Measurements from ENCODE around the gene WDR88. TPM values are rescaled to one million over a fixed set of nuclear protein-coding genes. Genes with fewer than 3 reads are reported as not detected.

The WDR88 gene
- total RNA-seq, 1 donor from 2014 or later = not detected

- TF ChIP-seq, protein P1, sequence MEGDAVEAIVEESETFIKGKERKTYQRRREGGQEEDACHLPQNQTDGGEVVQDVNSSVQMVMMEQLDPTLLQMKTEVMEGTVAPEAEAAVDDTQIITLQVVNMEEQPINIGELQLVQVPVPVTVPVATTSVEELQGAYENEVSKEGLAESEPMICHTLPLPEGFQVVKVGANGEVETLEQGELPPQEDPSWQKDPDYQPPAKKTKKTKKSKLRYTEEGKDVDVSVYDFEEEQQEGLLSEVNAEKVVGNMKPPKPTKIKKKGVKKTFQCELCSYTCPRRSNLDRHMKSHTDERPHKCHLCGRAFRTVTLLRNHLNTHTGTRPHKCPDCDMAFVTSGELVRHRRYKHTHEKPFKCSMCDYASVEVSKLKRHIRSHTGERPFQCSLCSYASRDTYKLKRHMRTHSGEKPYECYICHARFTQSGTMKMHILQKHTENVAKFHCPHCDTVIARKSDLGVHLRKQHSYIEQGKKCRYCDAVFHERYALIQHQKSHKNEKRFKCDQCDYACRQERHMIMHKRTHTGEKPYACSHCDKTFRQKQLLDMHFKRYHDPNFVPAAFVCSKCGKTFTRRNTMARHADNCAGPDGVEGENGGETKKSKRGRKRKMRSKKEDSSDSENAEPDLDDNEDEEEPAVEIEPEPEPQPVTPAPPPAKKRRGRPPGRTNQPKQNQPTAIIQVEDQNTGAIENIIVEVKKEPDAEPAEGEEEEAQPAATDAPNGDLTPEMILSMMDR (IDR thresholded peaks at IDR 0.05; ENCODE audit: insufficient read depth, low read length, poor library complexity, severe bottlenecking) = peak; percentile 48
Measured at GRCh38 chr19:33132425-33132824, 511 bp downstream of the WDR88 start.

GRCh38 chr19:33133438-33134031, 1.6 kb downstream of the WDR88 start:
- Histone ChIP-seq H3K4me3 (ENCODE audit: low read depth, low read length) (no peak overlapping the region), H3K27me3 (ENCODE audit: control insufficient read depth, insufficient read depth, low read length) (peaks cover 5% of the 10 kb centered on the region), H3K36me3 (ENCODE audit: control insufficient read depth, insufficient read depth, low read length) (no peaks in the 10 kb centered on the region)
- TF ChIP-seq, protein P1 (IDR thresholded peaks at IDR 0.05; ENCODE audit: insufficient read depth, low read length, poor library complexity, severe bottlenecking) = no peak
- DNase-seq (ENCODE audit: low read depth) = no peak

More at GRCh38 chr19:33132425-33132824, 511 bp downstream of the WDR88 start:
- Histone ChIP-seq H3K27me3 (ENCODE audit: control insufficient read depth, insufficient read depth, low read length) (peaks cover 5% of the 10 kb centered on the region), H3K4me3 (ENCODE audit: low read depth, low read length) (no peak overlapping the region), H3K36me3 (ENCODE audit: control insufficient read depth, insufficient read depth, low read length) (no peaks in the 10 kb centered on the region)
- DNase-seq (ENCODE audit: low read depth) = no peak

DNA sequence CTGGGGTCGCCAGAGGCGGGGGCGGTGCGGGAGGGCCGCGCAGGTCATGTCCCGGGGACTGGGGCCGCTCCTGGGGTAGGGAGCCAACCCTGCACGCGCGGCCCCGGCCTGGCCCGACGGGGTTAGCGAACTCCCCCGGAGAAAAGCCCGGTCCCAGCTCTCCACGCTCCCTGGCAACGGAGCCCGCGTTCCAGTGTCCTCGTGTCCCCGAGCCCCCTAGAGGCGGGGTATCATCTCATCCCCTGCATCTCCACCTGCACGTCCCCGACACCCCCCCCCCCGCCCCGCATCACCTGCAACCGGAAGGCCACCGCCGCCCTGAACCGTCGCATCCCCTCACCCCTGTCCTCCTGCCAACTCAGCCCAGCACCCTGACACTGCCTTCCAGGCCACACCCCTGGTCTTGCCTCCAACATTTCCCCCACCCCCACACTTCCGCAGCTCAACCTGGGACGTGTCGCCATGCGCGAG, 2.7 kb downstream of the WDR88 start:
- Histone ChIP-seq H3K36me3 (ENCODE audit: control insufficient read depth, insufficient read depth, low read length) (no peaks in the 10 kb centered on the region), H3K27me3 (ENCODE audit: control insufficient read depth, insufficient read depth, low read length) (peaks cover 5% of the 10 kb centered on the region), H3K4me3 (ENCODE audit: low read depth, low read length) (no peak overlapping the region)
- no peak for DNase-seq (ENCODE audit: low read depth)
- TF ChIP-seq, protein P1 (IDR thresholded peaks at IDR 0.05; ENCODE audit: insufficient read depth, low read length, poor library complexity, severe bottlenecking) = no peak

DNA sequence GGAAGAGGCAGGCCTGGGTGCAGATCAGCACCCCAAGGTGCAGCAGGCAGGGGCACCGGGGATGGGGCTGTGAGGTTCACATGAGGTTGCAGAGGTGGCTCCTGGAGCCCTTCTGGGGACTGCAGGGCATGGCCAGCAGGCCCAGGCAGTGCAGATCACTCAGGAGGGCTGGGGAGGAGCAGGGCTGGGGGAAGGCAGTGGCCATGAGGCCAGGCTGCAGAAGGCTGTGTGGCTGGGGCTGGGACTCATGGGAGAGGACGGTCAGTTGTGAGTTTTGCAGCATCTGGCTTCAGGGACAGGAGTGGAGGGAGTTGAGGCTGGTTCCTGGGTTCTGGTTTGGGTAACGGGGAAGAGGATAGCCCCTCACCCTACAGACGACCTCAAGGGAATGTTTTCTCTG, 7.3 kb downstream of the WDR88 start:
- TF ChIP-seq, protein P1 (IDR thresholded peaks at IDR 0.05; ENCODE audit: insufficient read depth, low read length, poor library complexity, severe bottlenecking) = no peak
- no peaks in the 10 kb centered on the region for H3K36me3 ChIP-seq (ENCODE audit: control insufficient read depth, insufficient read depth, low read length)
- no peak overlapping the region for H3K4me3 ChIP-seq (ENCODE audit: low read depth, low read length)
- DNase-seq (ENCODE audit: low read depth) = no peak
- H3K27me3 ChIP-seq (ENCODE audit: control insufficient read depth, insufficient read depth, low read length) = peaks cover 5% of the 10 kb centered on the region

DNA sequence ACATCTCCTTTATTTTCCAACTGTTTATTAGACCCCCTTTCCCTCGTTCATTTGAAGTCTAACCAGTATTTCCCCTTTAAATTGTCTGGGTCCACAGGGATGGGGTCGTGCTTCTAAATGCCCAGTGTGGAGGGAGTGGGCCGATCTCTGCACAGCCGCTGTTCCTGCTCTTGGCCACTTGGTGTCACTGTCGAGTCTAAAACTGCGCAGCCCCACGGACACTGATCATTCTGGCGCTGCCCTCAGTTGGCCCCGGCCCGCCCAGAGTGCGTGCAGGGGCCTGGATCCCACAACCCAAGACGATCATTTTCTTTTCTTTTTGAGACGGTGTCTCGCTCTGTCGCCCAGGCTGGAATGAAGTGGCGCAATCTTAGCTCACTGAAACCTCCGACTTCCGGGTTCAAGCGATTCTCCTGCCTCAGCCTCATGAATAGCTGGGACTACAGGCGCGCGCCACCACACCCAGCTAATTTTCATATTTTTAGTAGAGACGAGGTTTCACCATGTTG, 12.0 kb downstream of the WDR88 start:
- TF ChIP-seq, protein P1 (IDR thresholded peaks at IDR 0.05; ENCODE audit: insufficient read depth, low read length, poor library complexity, severe bottlenecking) = peak; percentile 92
- Histone ChIP-seq H3K27me3 (ENCODE audit: control insufficient read depth, insufficient read depth, low read length) (no peaks in the 10 kb centered on the region), H3K36me3 (ENCODE audit: control insufficient read depth, insufficient read depth, low read length) (no peaks in the 10 kb centered on the region), H3K4me3 (ENCODE audit: low read depth, low read length) (no peak overlapping the region)
- DNase-seq (ENCODE audit: low read depth) = peak; percentile 10

DNA sequence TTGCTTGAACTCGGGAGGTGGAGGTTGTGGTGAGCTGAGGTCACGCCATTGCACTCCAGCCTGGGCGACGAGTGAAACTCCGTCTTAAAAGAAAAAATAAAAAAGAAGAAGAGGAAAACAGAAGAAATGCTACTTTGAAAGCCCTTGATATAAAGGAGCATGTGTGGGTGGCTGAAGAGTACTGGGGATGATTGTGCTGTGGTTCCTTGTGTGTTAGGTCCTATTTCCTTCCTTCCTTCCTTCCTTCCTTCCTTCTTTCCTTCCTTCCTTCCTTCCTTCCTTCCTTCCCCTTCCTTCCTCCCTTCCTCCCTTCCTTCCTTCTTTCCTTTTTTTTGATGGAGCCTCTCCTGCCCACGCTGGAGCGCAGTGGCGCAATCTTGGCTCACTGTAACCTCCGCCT, 14.3 kb downstream of the WDR88 start:
- Histone ChIP-seq H3K27me3 (ENCODE audit: control insufficient read depth, insufficient read depth, low read length) (no peaks in the 10 kb centered on the region), H3K36me3 (ENCODE audit: control insufficient read depth, insufficient read depth, low read length) (no peaks in the 10 kb centered on the region), H3K4me3 (ENCODE audit: low read depth, low read length) (no peak overlapping the region)
- no peak for DNase-seq (ENCODE audit: low read depth)
- TF ChIP-seq, protein P1 (IDR thresholded peaks at IDR 0.05; ENCODE audit: insufficient read depth, low read length, poor library complexity, severe bottlenecking) = no peak
